ENCODE measurements around the gene ZNF527. TPM values are rescaled to one million over a fixed set of nuclear protein-coding genes. Genes with fewer than 3 reads are reported as not detected.

The ZNF527 gene
- total RNA-seq, 1 experiment from 2014 or later = 8.9 TPM

GRCh38 chr19:37332839-37333238 is 38.1 kb upstream of the ZNF527 start:
- in situ Hi-C loops (cut with HindIII; ENCODE audit: low pct_unique_long_range_greater_than_20kb, low sequenced_read_pairs) = no loop called here
- TF ChIP-seq POLR2AphosphoS5 (IDR thresholded peaks at IDR 0.05; ENCODE audit: low read depth, low read length) = no peak
- TF ChIP-seq TCF7L2 (IDR thresholded peaks at IDR 0.05; ENCODE audit: low read depth, low read length) = no peak
- no peak for TF ChIP-seq SIN3A (IDR thresholded peaks at IDR 0.05; ENCODE audit: borderline replicate concordance, insufficient read depth, low read depth, low read length)
- TF ChIP-seq REST (IDR thresholded peaks at IDR 0.05; ENCODE audit: insufficient read depth in 1 of 2, low read depth in 2 of 2, low read length in 1 of 2) = no peak
- TF ChIP-seq, protein P1, sequence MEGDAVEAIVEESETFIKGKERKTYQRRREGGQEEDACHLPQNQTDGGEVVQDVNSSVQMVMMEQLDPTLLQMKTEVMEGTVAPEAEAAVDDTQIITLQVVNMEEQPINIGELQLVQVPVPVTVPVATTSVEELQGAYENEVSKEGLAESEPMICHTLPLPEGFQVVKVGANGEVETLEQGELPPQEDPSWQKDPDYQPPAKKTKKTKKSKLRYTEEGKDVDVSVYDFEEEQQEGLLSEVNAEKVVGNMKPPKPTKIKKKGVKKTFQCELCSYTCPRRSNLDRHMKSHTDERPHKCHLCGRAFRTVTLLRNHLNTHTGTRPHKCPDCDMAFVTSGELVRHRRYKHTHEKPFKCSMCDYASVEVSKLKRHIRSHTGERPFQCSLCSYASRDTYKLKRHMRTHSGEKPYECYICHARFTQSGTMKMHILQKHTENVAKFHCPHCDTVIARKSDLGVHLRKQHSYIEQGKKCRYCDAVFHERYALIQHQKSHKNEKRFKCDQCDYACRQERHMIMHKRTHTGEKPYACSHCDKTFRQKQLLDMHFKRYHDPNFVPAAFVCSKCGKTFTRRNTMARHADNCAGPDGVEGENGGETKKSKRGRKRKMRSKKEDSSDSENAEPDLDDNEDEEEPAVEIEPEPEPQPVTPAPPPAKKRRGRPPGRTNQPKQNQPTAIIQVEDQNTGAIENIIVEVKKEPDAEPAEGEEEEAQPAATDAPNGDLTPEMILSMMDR (IDR thresholded peaks at IDR 0.05) = no peak
- intact Hi-C loops (cut with micrococcal nuclease; ENCODE audit: unreplicated experiment) = no loop called here
- Histone ChIP-seq H3K27ac (ENCODE audit: low read length) (no peak overlapping the region), H3K36me3 (ENCODE audit: control insufficient read depth, insufficient read depth, low read length) (peaks cover 6% of the 10 kb centered on the region; the same call in 1 of the 2 replicates), H3K27me3 (ENCODE audit: control insufficient read depth, insufficient read depth, low read length) (no peaks in the 10 kb centered on the region), H3K9me3 (ENCODE audit: control insufficient read depth, insufficient read depth, low read depth, low read length) (no peaks in the 10 kb centered on the region), H3K4me1 (ENCODE audit: control insufficient read depth, insufficient read depth, low read length) (peaks cover 23% of the 10 kb centered on the region), H3K4me3 (ENCODE audit: low read depth in 2 of 2, low read length in 2 of 2) (no peak overlapping the region)
- DNase-seq (ENCODE audit: low read depth, low spot score) = no peak
- CTCF ChIA-PET = no interaction called here
- POLR2A ChIA-PET = no interaction called here
- ATAC-seq = no peak
- no TSS peak for BruUV-seq (replicated peaks)

DNA sequence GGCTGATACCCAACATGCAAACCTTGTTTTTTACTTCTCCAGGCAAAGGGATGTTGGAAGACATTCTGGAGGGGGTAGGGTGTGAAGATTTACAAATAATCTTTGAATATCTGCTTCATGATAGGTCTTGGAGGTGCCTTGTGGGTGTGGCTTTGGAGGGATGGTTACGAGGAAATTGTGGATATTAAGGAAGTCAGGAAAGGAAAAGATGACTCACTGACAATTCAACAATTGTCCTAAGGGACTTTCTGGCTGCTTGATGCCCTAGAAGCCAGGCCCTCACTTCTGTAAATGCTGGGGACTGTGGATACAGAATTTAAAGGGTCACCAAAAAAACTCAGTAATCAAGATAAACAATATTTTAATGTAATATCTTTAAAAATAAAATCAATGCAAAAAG is 37.4 kb upstream of the ZNF527 start:
- in situ Hi-C loops (cut with HindIII; ENCODE audit: low pct_unique_long_range_greater_than_20kb, low sequenced_read_pairs) (no loop called here), intact Hi-C loops (cut with micrococcal nuclease; ENCODE audit: unreplicated experiment) (no loop called here)
- BruUV-seq (replicated peaks) = no TSS peak
- Histone ChIP-seq H3K4me1 (ENCODE audit: control insufficient read depth, insufficient read depth, low read length) (peaks cover 24% of the 10 kb centered on the region), H3K4me3 (ENCODE audit: low read depth in 2 of 2, low read length in 2 of 2) (no peak overlapping the region), H3K27ac (ENCODE audit: low read length) (no peak overlapping the region), H3K36me3 (ENCODE audit: control insufficient read depth, insufficient read depth, low read length) (peaks cover 6% of the 10 kb centered on the region; the same call in 1 of the 2 replicates), H3K9me3 (ENCODE audit: control insufficient read depth, insufficient read depth, low read depth, low read length) (no peaks in the 10 kb centered on the region), H3K27me3 (ENCODE audit: control insufficient read depth, insufficient read depth, low read length) (no peaks in the 10 kb centered on the region)
- no peak for ATAC-seq
- no peak for TF ChIP-seq SIN3A (IDR thresholded peaks at IDR 0.05; ENCODE audit: borderline replicate concordance, insufficient read depth, low read depth, low read length)
- no peak for TF ChIP-seq REST (IDR thresholded peaks at IDR 0.05; ENCODE audit: insufficient read depth in 1 of 2, low read depth in 2 of 2, low read length in 1 of 2)
- TF ChIP-seq, protein P1 (IDR thresholded peaks at IDR 0.05) = no peak
- no peak for TF ChIP-seq TCF7L2 (IDR thresholded peaks at IDR 0.05; ENCODE audit: low read depth, low read length)
- no peak for DNase-seq (ENCODE audit: low read depth, low spot score)
- ChIA-PET CTCF (no interaction called here), POLR2A (interaction anchor here (1.3 kb wide), 1 partner anchor 16 kb away, joined by 14 read pairs; no protein-coding TSS in a partner anchor)

Data from Panc1 (cell line).